ENCODE results near the gene AOPEP. TPM values are rescaled to one million over a fixed set of nuclear protein-coding genes. Genes with fewer than 3 reads are reported as not detected.
"Not testable (repeated sequence)": the region's sequence is repeated elsewhere in the genome, so short reads cannot be mapped to it uniquely, and the experiment has no call there.

AOPEP gene
- total and polyA plus RNA-seq, 10 donors = 14.8 to 86.1 (median 51.3) TPM

GRCh38 chr9:94956731-94957130, 230.2 kb downstream of the AOPEP start:
- Histone ChIP-seq H3K27ac (no peak overlapping the region), H3K27me3 (replicated peaks in 1 of 7) (no peaks in the 10 kb centered on the region), H3K9me3 (no peaks in the 10 kb centered on the region), H3K4me3 (no peak overlapping the region), H3K4me1 (peaks cover 10 to 20% (median 16%) of the 10 kb centered on the region in 6 donors), H3K36me3 (peaks cover 0 to 22% (median 0%) of the 10 kb centered on the region in 6 donors)
- TF ChIP-seq POLR2A (IDR thresholded peaks at IDR 0.05) (no peak), CTCF (IDR thresholded peaks at IDR 0.05 in 8 of 11, conservative IDR thresholded peaks at IDR 0.05 in 3 of 11) (no peak), POLR2AphosphoS5 (IDR thresholded peaks at IDR 0.05) (no peak)
- DNase-seq = no peak
- WGBS, 5 donors = 89 to 95% (median 92%) methylated on average over 5 of the region's 5 CpGs
- intact Hi-C loops (cut with DNase I; ENCODE audit: low total_unique reads) = no loop called here

GRCh38 chr9:94960964-94961363, 234.5 kb downstream of the AOPEP start:
- Histone ChIP-seq H3K36me3 (peaks cover 0 to 14% (median 0%) of the 10 kb centered on the region in 6 donors), H3K9me3 (no peaks in the 10 kb centered on the region), H3K4me1 (no peaks in the 10 kb centered on the region), H3K27ac (no peak overlapping the region), H3K4me3 (no peak overlapping the region), H3K27me3 (replicated peaks in 1 of 7) (no peaks in the 10 kb centered on the region)
- intact Hi-C loops (cut with DNase I; ENCODE audit: low total_unique reads) = no loop called here
- 80 to 91% (median 87%) methylated on average over 5 of the region's 5 CpGs for WGBS, 5 donors
- DNase-seq = no peak
- TF ChIP-seq POLR2AphosphoS5 (IDR thresholded peaks at IDR 0.05) (no peak), CTCF (IDR thresholded peaks at IDR 0.05 in 8 of 11, conservative IDR thresholded peaks at IDR 0.05 in 3 of 11) (no peak), POLR2A (IDR thresholded peaks at IDR 0.05) (no peak)

- H3K27me3 ChIP-seq (replicated peaks in 1 of 7) = no peaks in the 10 kb centered on the region
- peaks cover 0 to 4% (median 0%) of the 10 kb centered on the region in 6 donors for H3K36me3 ChIP-seq
- intact Hi-C loops (cut with DNase I; ENCODE audit: low total_unique reads) = no loop called here
- no peak for DNase-seq
- H3K27ac ChIP-seq = no peak overlapping the region
- no peaks in the 10 kb centered on the region for H3K4me1 ChIP-seq
- 87 to 99% (median 93%) methylated on average over 2 of the region's 2 CpGs for WGBS, 5 donors
- H3K9me3 ChIP-seq = no peaks in the 10 kb centered on the region
- no peak overlapping the region for H3K4me3 ChIP-seq
- TF ChIP-seq CTCF (IDR thresholded peaks at IDR 0.05 in 8 of 11, conservative IDR thresholded peaks at IDR 0.05 in 3 of 11) = no peak
- no peak for TF ChIP-seq POLR2AphosphoS5 (IDR thresholded peaks at IDR 0.05)
- no peak for TF ChIP-seq POLR2A (IDR thresholded peaks at IDR 0.05)
Observed at GRCh38 chr9:94961870-94962269, 235.4 kb downstream of the AOPEP start.

- H3K4me3 ChIP-seq; H3K9me3 ChIP-seq; H3K27me3 ChIP-seq (replicated peaks in 1 of 7); intact Hi-C loops (cut with DNase I; ENCODE audit: low total_unique reads); H3K4me1 ChIP-seq; H3K27ac ChIP-seq; DNase-seq: not testable (repeated sequence)
- peaks cover 0 to 12% (median 0%) of the 10 kb centered on the region in 6 donors for H3K36me3 ChIP-seq
- 90 to 100% (median 99%) methylated on average over 2 to 5 of the region's 5 CpGs for WGBS, 5 donors
Observed at GRCh38 chr9:94965631-94966030, 239.1 kb downstream of the AOPEP start.

GRCh38 chr9:94966046-94966445, 239.5 kb downstream of the AOPEP start:
- H3K4me1 ChIP-seq; H3K9me3 ChIP-seq; H3K4me3 ChIP-seq; intact Hi-C loops (cut with DNase I; ENCODE audit: low total_unique reads); DNase-seq; H3K27ac ChIP-seq; H3K27me3 ChIP-seq (replicated peaks in 1 of 7): not testable (repeated sequence)
- H3K36me3 ChIP-seq = peaks cover 0 to 12% (median 0%) of the 10 kb centered on the region in 6 donors
- 95 to 98% (median 97%) methylated on average over 3 of the region's 3 CpGs for WGBS, 5 donors

All from spleen (tissue), 11 donors.